Measurements from ENCODE around the gene MFRP. TPM values are rescaled to one million over a fixed set of nuclear protein-coding genes. Genes with fewer than 3 reads are reported as not detected.
A peak's percentile ranks its signal among the peaks of the same experiment; 100 is the strongest.

The MFRP gene
- total RNA-seq, 1 experiment from 2014 or later = not detected

- ChIA-PET POLR2A (ENCODE audit: unreplicated experiment) (no interaction called here), CTCF (no interaction called here)
- Histone ChIP-seq H2AFZ (ENCODE audit: low read length) (no peak overlapping the region), H3K9me2 (replicated peaks; ENCODE audit: low read length) (no peaks in the 10 kb centered on the region), H3K36me3 (ENCODE audit: low read depth, low read length) (peaks cover 32% of the 10 kb centered on the region), H3F3A (ENCODE audit: low read length, unreplicated experiment) (no peaks in the 10 kb centered on the region), H3K4me2 (ENCODE audit: low read length) (no peak overlapping the region), H3K9ac (ENCODE audit: low read length) (no peak overlapping the region), H3K4me3 (ENCODE audit: low read length) (no peak overlapping the region), H3K9me3 (ENCODE audit: low read length) (no peaks in the 10 kb centered on the region), H3K4me1 (ENCODE audit: insufficient read depth, low read length) (no peaks in the 10 kb centered on the region), H3K27me3 (ENCODE audit: low read length) (no peaks in the 10 kb centered on the region), H4K20me1 (ENCODE audit: low read length) (no peaks in the 10 kb centered on the region), H3K79me2 (ENCODE audit: low read length) (no peaks in the 10 kb centered on the region), H3K27ac (ENCODE audit: low read length) (no peak overlapping the region)
- no TSS peak for BruUV-seq (replicated peaks)
- intact Hi-C loops (cut with micrococcal nuclease) = loop anchor here (10.0 kb wide), 1 partner anchor 150 kb away; the partner anchor contains the start of gene ABCG4
- ATAC-seq = peak; percentile 91
- TF ChIP-seq EZH2phosphoT487 (IDR thresholded peaks at IDR 0.05; ENCODE audit: borderline replicate concordance, low read length) (no peak), EZH2 (IDR thresholded peaks at IDR 0.05; ENCODE audit: low read length, unreplicated experiment) (no peak)
- TF ChIP-seq, protein P1, sequence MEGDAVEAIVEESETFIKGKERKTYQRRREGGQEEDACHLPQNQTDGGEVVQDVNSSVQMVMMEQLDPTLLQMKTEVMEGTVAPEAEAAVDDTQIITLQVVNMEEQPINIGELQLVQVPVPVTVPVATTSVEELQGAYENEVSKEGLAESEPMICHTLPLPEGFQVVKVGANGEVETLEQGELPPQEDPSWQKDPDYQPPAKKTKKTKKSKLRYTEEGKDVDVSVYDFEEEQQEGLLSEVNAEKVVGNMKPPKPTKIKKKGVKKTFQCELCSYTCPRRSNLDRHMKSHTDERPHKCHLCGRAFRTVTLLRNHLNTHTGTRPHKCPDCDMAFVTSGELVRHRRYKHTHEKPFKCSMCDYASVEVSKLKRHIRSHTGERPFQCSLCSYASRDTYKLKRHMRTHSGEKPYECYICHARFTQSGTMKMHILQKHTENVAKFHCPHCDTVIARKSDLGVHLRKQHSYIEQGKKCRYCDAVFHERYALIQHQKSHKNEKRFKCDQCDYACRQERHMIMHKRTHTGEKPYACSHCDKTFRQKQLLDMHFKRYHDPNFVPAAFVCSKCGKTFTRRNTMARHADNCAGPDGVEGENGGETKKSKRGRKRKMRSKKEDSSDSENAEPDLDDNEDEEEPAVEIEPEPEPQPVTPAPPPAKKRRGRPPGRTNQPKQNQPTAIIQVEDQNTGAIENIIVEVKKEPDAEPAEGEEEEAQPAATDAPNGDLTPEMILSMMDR (conservative IDR thresholded peaks at IDR 0.05; ENCODE audit: low read depth, low read length) = peak; percentile 54
- DNase-seq = peak; percentile 69
Measured at GRCh38 chr11:119295178-119295577, 51.3 kb downstream of the MFRP start.

GRCh38 chr11:119293461-119293860, 53.0 kb downstream of the MFRP start:
- no peak overlapping the region for H3K4me3 ChIP-seq (ENCODE audit: low read length)
- H3K79me2 ChIP-seq (ENCODE audit: low read length) = no peaks in the 10 kb centered on the region
- BruUV-seq (replicated peaks) = no TSS peak
- no peaks in the 10 kb centered on the region for H3K27me3 ChIP-seq (ENCODE audit: low read length)
- H3K9ac ChIP-seq (ENCODE audit: low read length) = no peak overlapping the region
- no peak overlapping the region for H2AFZ ChIP-seq (ENCODE audit: low read length)
- ChIA-PET CTCF (no interaction called here), POLR2A (ENCODE audit: unreplicated experiment) (no interaction called here)
- peaks cover 30% of the 10 kb centered on the region for H3K36me3 ChIP-seq (ENCODE audit: low read depth, low read length)
- TF ChIP-seq, protein P1 (conservative IDR thresholded peaks at IDR 0.05; ENCODE audit: low read depth, low read length) = no peak
- TF ChIP-seq EZH2 (IDR thresholded peaks at IDR 0.05; ENCODE audit: low read length, unreplicated experiment) = no peak
- TF ChIP-seq EZH2phosphoT487 (IDR thresholded peaks at IDR 0.05; ENCODE audit: borderline replicate concordance, low read length) = no peak
- ATAC-seq (no peak), DNase-seq (no peak)
- no peaks in the 10 kb centered on the region for H4K20me1 ChIP-seq (ENCODE audit: low read length)
- intact Hi-C loops (cut with micrococcal nuclease) = loop anchor here (10.0 kb wide), 1 partner anchor 149 kb away; the partner anchor contains the start of gene ABCG4
- H3K4me1 ChIP-seq (ENCODE audit: insufficient read depth, low read length) = no peaks in the 10 kb centered on the region
- H3F3A ChIP-seq (ENCODE audit: low read length, unreplicated experiment) = no peaks in the 10 kb centered on the region
- no peaks in the 10 kb centered on the region for H3K9me2 ChIP-seq (replicated peaks; ENCODE audit: low read length)
- no peaks in the 10 kb centered on the region for H3K9me3 ChIP-seq (ENCODE audit: low read length)
- no peak overlapping the region for H3K4me2 ChIP-seq (ENCODE audit: low read length)
- no peak overlapping the region for H3K27ac ChIP-seq (ENCODE audit: low read length)

DNA sequence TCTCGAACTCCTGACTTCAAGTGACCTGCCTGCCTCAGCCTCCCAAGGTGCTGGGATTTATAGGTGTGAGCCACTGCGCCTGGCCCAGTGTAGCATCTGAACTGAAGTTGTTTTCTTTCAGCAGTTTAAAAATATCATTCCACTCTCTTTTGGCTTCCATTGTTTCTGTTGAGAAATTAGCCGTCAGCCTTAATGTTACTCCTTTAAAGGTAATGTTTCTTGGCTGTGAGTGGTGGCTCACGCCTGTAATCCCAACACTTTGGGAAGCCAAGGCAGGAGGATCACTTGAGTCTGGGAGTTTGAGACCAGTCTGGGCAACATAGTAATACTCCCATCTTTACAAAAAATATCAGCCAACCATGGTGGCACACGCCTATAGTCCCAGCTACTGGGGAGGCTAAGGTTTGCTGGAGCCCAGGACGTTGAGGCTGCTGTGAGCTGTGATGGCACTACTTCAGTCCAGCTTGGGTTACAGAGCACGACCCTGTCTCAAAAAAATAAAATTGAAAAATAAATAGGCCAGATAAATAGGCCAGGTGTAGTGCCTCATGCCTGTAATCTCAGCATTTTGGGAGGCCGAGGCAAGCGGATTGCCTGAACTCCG, 55.5 kb downstream of the MFRP start:
- H3K4me1 ChIP-seq (ENCODE audit: insufficient read depth, low read length) = no peaks in the 10 kb centered on the region
- ATAC-seq (no peak), DNase-seq (no peak)
- H2AFZ ChIP-seq (ENCODE audit: low read length) = no peak overlapping the region
- H3K36me3 ChIP-seq (ENCODE audit: low read depth, low read length) = peaks cover 27% of the 10 kb centered on the region
- BruUV-seq (replicated peaks) = no TSS peak
- ChIA-PET CTCF (no interaction called here), POLR2A (ENCODE audit: unreplicated experiment) (no interaction called here)
- intact Hi-C loops (cut with micrococcal nuclease) = loop anchor here (10.0 kb wide), 1 partner anchor 146 kb away; the partner anchor contains the start of gene ABCG4
- TF ChIP-seq, protein P1 (conservative IDR thresholded peaks at IDR 0.05; ENCODE audit: low read depth, low read length) = no peak
- no peak for TF ChIP-seq EZH2 (IDR thresholded peaks at IDR 0.05; ENCODE audit: low read length, unreplicated experiment)
- no peak for TF ChIP-seq EZH2phosphoT487 (IDR thresholded peaks at IDR 0.05; ENCODE audit: borderline replicate concordance, low read length)
- H3K4me2 ChIP-seq (ENCODE audit: low read length) = no peak overlapping the region
- H3K27ac ChIP-seq (ENCODE audit: low read length) = no peak overlapping the region
- no peaks in the 10 kb centered on the region for H4K20me1 ChIP-seq (ENCODE audit: low read length)
- H3K9me2 ChIP-seq (replicated peaks; ENCODE audit: low read length) = no peaks in the 10 kb centered on the region
- no peaks in the 10 kb centered on the region for H3K79me2 ChIP-seq (ENCODE audit: low read length)
- H3K4me3 ChIP-seq (ENCODE audit: low read length) = no peak overlapping the region
- H3K9ac ChIP-seq (ENCODE audit: low read length) = no peak overlapping the region
- H3K9me3 ChIP-seq (ENCODE audit: low read length) = no peaks in the 10 kb centered on the region
- no peaks in the 10 kb centered on the region for H3F3A ChIP-seq (ENCODE audit: low read length, unreplicated experiment)
- no peaks in the 10 kb centered on the region for H3K27me3 ChIP-seq (ENCODE audit: low read length)
